HG03442 (cell line): ENCODE results near the gene DCLK2.

Experiments used
- ATAC-seq: cut with Tn5 transposase; IDR thresholded peaks from one replicate; pipeline ENCODE4 v1.9.1; 2021; ENCODE audit warnings: mild to moderate bottlenecking, moderate library complexity; ENCODE audit not compliant: unreplicated experiment

Gene DCLK2

DNA sequence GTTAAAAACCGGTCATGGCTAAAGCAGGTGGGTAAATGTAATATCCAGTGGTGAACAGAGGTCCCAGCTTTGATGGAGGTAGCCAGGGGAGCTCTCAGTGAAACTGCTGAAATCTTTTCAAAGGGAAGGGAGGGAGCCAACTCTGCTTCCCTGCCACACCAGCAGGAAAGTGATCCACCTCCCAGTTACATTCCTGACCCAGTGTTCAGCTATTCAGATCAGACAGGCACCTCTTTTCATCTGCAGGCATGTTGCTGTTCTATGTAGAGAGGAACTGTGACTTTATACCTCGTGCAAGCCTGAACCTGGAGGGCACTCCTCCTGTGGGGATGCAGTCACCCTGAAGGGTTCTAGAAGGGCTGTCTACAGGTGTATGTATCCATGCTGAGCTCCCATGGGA lies 37.6 kb downstream of the DCLK2 start:
- no peak for ATAC-seq

DNA sequence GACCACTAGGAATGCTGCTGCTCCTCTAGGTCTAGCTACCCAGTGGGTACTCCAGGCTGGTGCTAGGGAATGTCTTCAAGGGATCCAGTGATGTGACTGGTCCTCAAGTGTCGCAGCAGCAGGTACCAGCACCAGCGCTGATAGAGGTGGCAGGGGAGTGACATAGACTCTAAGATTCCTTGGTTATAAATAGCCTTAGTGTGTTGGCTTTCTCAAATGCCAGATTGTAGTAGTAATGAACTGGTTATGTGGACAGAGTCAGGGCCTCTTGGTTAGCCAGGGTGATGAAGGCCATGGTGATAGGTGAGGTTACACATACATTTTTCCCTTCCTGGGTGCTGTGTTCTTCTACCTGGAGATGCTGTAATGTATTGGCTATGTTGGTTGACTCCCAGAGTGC lies 38.3 kb downstream of the DCLK2 start:
- ATAC-seq, result no peak

DNA sequence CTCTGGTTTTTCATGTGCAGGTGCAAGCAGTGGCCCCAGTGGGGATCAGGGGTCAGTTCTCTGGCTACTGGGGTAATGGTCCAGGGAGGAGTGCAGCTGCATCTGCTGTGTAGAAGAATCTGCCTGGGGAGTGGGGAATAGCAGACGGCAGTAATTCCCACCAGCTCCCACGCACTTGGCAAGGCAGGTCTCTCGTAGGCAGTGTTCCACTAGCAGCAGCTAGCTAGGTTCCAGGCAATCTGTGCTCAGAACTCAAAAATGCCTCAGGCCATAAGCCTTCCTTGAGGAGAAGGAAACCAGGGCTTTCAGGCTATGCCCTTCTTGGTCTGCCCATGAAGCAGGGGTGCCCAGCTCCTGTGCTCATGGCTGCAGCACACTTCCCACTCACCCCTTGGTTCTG lies 38.8 kb downstream of the DCLK2 start:
- ATAC-seq, result no peak

DNA sequence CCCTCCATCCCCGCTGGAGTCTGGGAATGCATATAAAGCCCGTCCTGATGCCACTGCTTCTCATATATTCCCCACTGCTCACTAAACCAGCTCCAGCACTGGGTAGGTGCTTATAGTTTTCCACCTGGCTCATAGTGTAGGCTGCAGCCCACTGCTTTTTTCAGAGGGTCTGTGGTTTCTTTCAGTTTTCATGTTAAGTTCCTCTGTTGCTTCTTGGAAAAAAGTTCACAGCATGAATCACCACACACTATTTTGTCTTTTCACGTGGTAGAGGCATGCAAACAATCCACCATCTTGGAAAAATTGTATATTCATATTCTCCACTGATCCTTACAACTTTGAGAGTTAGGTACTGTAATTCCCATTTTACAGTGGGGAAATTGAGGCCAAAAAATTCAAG lies 39.4 kb downstream of the DCLK2 start:
- no peak for ATAC-seq

DNA sequence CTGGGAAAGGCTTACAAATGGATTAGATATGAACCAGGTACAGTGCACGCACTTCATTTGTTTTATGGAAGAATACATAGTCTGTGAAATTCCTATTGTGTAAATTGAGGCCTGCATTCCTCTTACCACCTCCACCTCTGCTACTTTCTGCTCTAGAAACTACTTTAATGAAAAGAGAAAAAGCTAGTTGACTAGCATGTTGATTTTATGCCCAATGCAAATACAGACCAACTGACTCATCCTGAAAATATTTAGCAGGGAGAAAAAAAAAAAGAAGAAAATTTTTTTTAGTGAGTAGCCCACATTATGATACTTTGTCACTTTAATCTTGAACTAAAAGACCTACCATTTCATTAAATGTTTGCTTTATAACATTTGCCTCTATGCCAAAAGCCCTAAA lies 41.2 kb downstream of the DCLK2 start:
- ATAC-seq, result no peak

DNA sequence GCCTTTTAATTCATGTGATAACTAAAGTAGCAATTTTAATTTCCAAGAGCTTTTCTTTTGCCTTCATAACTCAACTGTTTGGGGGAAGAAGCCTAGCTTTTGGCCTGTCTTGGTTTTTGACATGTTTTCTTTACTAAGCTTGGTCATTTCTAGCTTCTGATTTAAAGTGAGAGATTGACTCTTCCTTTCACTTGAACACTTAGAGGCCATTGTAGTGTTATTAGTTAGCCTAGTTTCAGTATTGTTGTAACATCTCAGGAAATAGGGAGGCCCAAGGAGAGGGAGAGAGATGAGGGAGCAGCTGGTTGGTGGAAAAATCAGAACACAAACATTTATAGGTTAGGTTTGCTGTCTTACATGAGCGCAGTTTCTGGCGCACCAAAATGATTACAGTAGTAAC lies 44.8 kb downstream of the DCLK2 start:
- ATAC-seq, result no peak

DNA sequence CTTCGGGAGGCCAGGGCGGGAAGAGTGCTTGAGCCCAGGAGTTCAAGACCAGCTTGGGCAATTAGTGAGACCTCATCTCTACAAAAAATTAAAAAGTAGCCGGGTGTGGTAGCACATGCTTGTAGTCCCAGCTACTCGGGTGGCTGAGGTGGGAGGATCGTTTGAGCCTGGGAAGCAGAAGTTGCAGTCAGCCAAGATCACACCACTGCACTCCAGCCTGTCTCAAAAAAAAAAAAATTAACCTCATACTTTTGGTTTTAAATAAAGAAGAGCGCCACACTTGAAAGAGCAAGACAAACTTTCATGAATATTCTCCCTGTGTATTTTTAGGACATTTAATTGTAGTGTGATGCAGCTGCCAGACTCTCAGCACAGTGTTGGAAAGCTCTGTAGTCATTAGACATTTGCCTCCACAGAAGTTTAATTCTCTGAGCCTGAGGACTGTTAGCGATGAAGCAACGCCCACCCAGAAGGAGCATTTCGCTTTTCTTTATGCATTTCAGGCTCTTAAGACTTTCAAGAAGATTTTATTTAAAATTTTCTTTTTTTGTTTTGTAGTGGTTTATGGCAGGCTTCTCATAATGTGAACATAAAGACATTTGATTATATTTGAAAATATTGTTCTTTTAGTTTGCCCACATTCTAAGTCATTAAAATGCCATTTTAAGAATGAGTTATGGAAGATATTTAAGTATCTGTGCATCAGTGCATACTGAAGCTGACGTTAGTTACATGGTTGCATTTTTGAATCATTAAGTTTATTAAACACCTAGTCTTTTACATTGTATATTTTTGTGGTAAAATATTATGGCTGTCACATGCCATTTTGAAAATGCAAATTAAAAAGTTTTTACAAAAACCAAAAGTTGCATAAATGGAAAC lies 45.8 kb downstream of the DCLK2 start:
- no peak for ATAC-seq

DNA sequence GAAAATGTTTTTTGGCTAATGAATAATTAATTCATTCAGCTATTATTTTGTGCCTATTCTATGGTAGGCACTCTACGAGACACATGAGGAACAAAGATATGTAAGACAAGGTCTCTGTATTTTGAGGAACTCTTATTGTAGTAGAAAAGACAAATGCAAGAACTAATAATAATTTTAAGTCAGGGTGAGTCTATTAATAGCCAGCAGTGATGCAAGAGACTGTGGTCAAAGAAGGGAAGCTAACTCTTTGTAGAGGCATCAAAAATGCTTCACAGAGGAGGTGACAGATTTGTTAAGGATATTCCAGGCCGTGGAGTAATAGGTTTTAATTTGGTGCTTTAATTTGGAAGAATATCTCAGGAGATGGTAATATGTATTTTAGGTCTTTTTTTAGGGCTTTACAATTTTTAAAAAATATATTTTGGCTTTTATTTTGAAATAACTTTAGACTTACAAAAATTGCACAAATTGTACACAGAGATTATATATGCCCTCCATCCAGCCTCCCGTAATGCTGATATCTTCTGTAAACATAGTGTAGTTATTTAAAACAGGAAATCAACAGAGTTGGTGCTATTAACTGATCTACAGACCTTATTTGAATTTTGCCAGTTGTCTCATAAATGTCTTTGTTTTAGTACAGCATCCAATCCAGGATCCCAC lies 48.1 kb downstream of the DCLK2 start:
- ATAC-seq, result peak; percentile 36

DNA sequence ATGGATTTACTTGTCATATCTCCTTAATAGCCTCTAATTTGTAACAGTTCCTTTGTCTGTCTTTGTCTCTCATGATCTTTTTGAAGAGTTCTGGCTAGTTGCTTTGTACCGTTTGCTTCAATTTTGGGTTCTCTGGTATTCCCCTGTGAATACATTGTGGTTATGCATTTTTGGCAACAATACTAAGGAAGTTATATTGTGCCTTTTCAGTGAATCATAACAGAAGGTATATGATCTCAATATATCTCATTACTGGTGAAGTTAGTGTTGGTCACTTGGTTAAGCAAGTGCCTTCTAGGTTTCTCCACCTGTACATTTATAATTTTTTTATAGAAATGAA lies 48.6 kb downstream of the DCLK2 start:
- ATAC-seq, result peak; percentile 71

DNA sequence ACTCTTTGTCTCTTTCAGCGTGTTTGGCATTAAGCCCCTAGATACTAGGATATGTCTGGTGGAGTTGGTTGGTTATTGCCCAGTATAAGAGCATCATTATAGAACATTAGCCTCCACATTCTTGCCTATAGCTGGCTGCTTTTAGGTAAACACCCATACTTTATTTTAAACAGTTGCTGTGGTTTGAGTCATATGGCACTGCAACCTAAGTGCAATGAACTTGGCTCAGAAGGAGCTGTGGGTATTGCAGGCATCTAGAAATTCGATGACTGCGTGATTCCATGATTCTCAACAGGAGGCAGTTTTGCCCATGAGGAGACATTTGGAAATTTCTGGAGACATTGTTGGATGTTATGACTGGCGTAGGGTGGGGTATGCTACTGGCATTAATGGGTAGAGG lies 49.5 kb downstream of the DCLK2 start:
- ATAC-seq, result no peak

DNA sequence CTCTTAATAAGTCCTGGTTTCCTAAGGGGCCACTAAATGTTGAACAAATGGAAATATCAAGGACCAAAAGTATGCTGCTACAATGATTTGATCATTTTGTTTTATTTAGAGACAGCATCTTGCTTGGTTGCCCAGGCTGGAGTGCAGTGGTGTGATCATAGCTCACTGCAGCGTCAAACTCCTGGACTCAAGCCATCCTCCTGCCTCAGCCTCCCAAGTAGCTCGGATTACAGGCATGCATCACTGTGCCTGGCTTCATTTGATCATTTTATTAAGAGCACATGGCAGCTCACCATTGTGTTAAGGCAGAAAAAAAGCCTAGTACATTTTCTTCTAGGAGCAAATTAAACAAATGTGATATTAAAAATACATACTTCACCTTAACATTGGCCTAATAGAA lies 52.7 kb downstream of the DCLK2 start:
- ATAC-seq, result no peak

DNA sequence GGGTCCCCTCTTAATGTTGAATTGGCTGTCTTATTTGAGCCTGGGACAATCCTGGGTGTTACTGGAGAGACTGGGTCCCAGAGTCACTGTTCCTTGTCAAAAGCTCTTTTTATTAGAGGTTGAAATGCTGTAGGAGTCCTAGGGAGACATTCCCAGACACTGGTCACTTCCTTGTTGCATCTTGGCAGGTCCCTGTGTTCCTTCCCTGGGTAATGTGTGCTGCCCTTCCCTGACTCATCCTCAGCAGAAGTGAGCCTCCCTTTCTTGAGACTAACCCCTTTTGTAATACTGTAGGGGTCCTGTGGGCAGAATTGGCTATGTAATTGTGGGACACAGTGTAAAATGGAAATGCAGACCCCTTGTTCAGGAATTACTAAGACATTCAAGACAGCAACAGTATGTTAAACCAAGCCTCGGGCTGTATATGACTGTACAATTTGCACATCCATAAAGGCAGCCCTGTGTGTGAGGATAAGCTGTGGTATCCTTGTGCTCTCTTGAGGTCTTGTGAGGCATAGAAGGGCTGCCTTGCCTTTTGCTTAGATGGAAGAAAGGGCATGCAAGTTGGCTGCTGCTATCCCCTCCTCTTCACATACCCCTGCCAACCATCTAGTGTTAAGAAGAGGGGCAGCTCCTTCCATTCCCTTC lies 53.5 kb downstream of the DCLK2 start:
- no peak for ATAC-seq

DNA sequence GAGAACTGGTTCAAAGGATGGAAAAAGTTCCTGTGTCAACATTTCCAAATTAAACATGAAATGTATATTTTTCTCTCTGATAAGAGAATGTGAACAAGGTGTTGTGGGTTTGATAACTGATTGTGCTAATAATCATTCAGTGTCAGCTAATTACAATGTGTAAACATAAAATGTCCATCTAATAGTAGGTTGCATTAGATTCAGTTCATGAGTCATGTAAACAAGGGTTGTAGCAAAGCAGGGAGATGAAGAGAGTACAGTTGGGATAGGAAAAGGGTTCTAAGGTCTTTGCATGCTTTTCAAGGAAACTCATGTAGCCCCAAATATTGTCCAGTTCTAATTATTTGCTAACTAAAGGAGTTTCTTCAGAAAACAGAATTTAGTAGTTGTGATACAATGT lies 55.4 kb downstream of the DCLK2 start:
- no peak for ATAC-seq

DNA sequence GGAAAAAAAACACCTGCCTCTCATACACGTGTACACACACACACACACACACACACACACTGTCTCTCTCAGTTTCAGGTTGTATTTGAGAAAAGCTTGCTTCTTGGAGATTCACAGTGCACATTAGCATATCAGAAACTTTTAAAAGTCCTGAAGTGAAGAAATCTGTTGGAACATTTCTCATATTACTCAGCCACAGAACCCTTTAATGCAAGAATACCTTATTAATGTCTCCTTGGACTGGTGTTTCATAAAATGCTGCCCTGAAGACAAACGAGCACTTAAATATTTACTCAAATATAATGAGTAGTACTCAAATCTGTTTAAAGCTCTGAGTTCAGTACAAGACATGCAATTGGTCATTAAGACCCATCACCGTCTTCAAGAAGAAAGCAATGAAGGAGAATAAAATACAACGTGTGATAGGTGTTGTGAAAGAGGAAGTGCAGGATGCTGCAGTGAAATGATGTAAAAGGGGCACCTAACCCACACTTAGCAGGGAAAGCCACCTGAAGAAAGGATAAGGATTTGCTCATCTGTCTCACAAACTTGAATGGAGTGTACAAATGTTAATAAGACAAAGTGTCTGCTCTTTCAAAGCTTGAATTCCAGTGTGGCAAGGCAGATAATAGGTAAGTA lies 57.0 kb downstream of the DCLK2 start:
- ATAC-seq, result no peak

DNA sequence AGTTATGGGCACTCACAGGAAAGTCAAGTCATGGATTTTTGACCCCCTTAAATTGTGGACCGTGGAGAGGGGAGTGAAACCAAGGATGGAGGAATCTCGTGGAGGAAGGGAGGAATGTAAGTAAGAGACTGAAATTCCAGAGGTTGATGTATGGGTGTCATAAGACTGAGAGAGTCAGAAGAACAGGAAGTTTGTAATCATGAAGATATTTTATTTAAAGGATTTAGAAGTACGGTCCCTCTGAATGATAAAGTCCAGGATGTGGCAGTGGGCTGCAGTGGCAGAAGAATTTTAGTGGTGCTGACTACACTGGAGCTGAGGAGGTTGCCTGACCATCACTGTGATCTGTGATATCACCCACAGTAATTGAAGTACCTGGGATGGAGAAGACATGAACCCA lies 57.8 kb downstream of the DCLK2 start:
- no peak for ATAC-seq

DNA sequence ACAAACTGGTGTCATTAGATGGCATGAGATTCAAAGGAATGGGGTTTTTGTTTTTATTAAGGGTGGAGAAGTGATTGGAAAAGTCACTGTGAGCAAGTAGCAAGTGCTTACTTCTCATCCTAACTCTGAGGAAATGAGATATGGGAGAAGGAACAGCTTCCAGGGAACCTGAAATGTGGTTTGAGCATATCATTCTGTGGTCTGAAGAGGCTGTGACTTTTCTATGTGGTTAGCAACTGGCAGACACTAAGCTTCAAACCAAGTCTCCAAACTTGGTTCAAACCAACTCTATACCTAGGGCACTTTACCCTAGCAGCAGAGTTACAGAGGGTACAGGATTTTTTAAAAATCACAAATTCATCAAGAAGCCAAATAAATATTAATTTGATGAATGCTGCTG lies 58.2 kb downstream of the DCLK2 start:
- ATAC-seq, result no peak

DNA sequence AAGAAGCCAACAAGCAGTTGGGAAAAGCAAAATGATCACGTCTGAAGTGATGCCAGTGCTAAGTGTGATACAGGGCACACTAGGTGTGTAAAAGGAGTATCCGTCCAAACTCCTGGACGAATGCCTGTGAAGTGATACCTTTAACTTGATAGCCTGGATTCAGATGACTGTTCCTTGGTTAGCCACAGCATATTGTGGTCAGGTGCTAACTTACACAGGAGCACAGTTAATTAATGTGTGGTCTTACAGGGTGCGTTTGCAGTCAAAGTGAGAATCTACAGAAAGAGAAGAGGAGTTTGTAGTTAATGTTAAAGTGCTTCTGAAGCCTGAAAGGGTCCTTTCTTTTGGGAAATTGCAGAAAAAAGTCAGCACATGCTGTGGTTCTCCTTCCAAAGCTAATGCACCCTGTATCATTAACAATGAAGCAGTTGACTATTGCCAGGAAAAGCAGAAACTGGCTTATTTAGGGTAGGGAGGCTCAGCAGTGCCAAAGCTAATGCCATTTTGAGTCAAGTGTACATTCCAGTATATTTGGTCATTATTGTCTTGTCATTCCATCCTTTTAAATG lies 61.1 kb downstream of the DCLK2 start:
- no peak for ATAC-seq

DNA sequence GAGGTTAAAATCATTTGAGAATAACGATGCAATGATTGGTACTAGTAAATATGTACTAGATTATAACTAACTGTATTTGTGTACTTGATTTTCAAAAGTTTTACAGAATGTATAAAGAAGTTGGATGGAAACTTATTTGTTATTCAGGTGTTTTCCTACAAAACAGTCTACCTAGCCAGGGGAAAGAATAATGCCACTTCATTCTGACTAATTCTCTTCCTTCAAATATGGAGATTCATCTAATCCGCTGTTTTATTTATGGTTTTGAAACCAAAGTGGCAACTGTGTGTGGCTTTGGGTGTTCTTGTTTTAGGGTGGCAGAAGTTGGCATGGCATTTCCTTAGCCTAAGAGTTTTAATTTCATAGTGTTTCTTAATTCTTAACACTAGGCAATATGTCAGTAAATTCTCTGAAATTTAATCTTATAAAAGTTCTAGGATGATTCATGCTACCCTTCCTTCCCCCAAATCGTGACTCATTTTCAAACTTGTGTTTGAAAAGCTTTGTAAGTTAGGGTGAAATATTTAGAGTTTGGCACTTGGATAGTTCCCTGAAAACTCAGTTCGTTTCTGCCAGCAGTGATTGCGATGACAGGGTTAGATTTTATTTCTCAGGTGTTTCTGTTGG lies 62.6 kb downstream of the DCLK2 start:
- ATAC-seq, result no peak

DNA sequence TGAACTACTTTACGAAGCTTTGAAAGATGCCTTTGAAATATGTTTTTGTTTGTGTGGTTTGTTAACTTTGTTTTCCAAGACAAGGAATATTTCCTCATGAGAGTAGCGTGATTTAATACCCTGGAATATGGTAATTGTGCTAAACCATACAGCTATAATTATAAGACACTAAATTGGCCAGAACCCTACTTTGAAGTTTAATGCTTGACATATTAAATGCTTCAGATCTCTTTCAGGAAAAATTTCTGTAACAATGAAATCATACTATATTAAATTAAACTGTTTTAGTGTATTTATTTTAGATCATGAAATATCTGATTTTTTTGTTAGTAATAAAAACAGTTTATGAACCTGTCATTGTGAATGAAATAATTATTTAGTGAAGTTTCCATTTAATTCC lies 63.5 kb downstream of the DCLK2 start:
- no peak for ATAC-seq

DNA sequence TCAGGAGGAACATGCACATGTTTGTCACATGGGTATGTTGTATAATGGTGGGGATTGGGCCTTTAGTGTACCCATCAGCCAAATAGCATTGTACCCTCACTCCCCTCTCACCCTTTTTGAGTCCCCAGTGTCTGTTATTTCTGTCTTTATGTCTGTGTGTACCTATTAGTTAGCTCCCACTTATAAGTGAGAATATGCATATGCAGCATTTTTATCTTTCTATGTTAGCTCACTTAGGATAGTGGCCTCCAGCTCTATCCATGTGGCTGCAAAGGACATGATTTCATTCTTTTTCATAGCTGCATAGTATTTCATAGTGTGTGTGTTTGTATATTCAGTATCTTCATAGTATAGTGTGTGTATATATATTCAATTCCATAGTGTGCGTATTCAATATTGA lies 64.6 kb downstream of the DCLK2 start:
- ATAC-seq, result no peak
